HCT116 (cell line): ENCODE data around the gene AR.

ENCODE experiments used
- CTCF ChIP-seq, 3 experiments: fragments of 200-600 bp in 1 of 3; sonication (generic) in 1 of 3; IDR thresholded peaks in 2 of 3; conservative IDR thresholded peaks in 1 of 3; 2 replicates each; pipeline ENCODE4 v1.5.1; 2012 to 2017; ENCODE audit warnings: low read depth in 2 of 3, low read length in 2 of 3, antibody characterized with exemption in 1 of 3, borderline replicate concordance in 1 of 3, control low read depth in 1 of 3, mild to moderate bottlenecking in 1 of 3, mixed read lengths in 1 of 3, mixed run types in 1 of 3, moderate library complexity in 1 of 3; ENCODE audit not compliant: insufficient read depth in 1 of 3
- EZH2 ChIP-seq: fragments of 200-600 bp; sonication (generic); IDR thresholded peaks from 2 replicates; pipeline ENCODE4 v1.6.1; 2017; ENCODE audit warnings: antibody characterized with exemption, mixed run types

GRCh38 chrX:67779099-67779498, 235.3 kb downstream of the AR start:
- TF ChIP-seq EZH2 (no peak), CTCF (IDR thresholded peaks at IDR 0.05 in 2 of 3, conservative IDR thresholded peaks at IDR 0.05 in 1 of 3; ENCODE audit: borderline replicate concordance in 1 of 3, insufficient read depth in 1 of 3, low read depth in 2 of 3, low read length in 2 of 3) (no peak)
